HepG2 (cell line): ENCODE data around the gene VRK1. TPM values are rescaled to one million over a fixed set of nuclear protein-coding genes. Genes with fewer than 3 reads are reported as not detected.

Source experiments
- ATAC-seq: fragments of 200-7000 bp; cut with Tn5 transposase; 3 replicates; pipeline ENCODE4 v1.9.1; 2020; ENCODE audit warnings: mild to moderate bottlenecking, moderate library complexity
- BruUV-seq: library from RNA; stranded (reverse); fragments of 400-500 nt; replicated peaks from 2 replicates; lab custom pipeline; 2021; lab: Mats Ljungman, UMichigan
- CTCF ChIA-PET: fragments of 300-600 bp; formaldehyde crosslinking; extraction: SDS; loops from one replicate; lab custom pipeline; 2021; ENCODE audit warnings: low total read pairs, inconsistent platforms, low intra/inter-chr PET ratio; lab: Yijun Ruan, JAX
- POLR2A ChIA-PET: fragments of 350-600 bp; sonication (Branson Sonifier 250); formaldehyde crosslinking; loops from one replicate; lab custom pipeline; 2020; ENCODE audit warnings: antibody characterized with exemption, inconsistent platforms; lab: Yijun Ruan, JAX
- DNase-seq: peaks from one replicate; pipeline ENCODE4 v3.0.0-alpha.2; 2015; ENCODE audit warnings: low spot score
- FAIRE-seq: peaks from 3 replicates; lab custom pipeline; 2011; peaks lifted over from hg19 to GRCh38; lab: Jason Lieb, UNC
- H2AFZ ChIP-seq: one replicate; pipeline ENCODE4 v1.6.1; 2011; ENCODE audit warnings: low read length, inconsistent platforms
- H3K27ac ChIP-seq: fragments of 300-600 bp; 3 replicates; pipeline ENCODE4 v1.8.0; 2011; ENCODE audit warnings: mixed run types, mild to moderate bottlenecking, mixed read lengths, low read length, inconsistent platforms; ENCODE audit not compliant: insufficient read depth; ENCODE audit errors: extremely low read length
- H3K27me3 ChIP-seq, 2 experiments: fragments of 200-600 bp in 1 of 2; 2 replicates in 1 of 2; 3 replicates in 1 of 2; pipeline versions ENCODE4 v1.6.0 to v1.8.0; 2011; ENCODE audit warnings: low read length in 2 of 2, mild to moderate bottlenecking in 2 of 2, moderate library complexity in 2 of 2, inconsistent platforms in 1 of 2; ENCODE audit not compliant: insufficient read depth in 2 of 2, control insufficient read depth in 1 of 2
- H3K36me3 ChIP-seq, 2 experiments: fragments of 200-600 bp in 1 of 2; replicated peaks in 1 of 2; 2 replicates in 1 of 2; 3 replicates in 1 of 2; pipeline versions ENCODE4 v1.5.1 to v1.8.0; 2011; ENCODE audit warnings: low read length in 2 of 2, inconsistent platforms in 1 of 2; ENCODE audit not compliant: insufficient read depth in 2 of 2, control insufficient read depth in 1 of 2
- H3K4me1 ChIP-seq: 2 replicates; pipeline ENCODE4 v1.5.1; 2012; ENCODE audit warnings: low read length, inconsistent platforms; ENCODE audit not compliant: insufficient read depth
- H3K4me2 ChIP-seq: 2 replicates; pipeline ENCODE4 v1.6.0; 2011; ENCODE audit warnings: low read depth, low read length, inconsistent platforms
- H3K4me3 ChIP-seq, 3 experiments: fragments of 200-600 bp in 1 of 3; sonication (generic), shearing (Covaris generic) in 1 of 3; replicated peaks in 1 of 3; 2 replicates each; pipeline ENCODE4 v1.5.1; 2011 to 2016; ENCODE audit warnings: low read length in 3 of 3, inconsistent platforms in 2 of 3, low read depth in 2 of 3, mild to moderate bottlenecking in 2 of 3, control low read depth in 1 of 3, mixed read lengths in 1 of 3; ENCODE audit not compliant: insufficient read depth in 1 of 3
- H3K79me2 ChIP-seq: one replicate; pipeline ENCODE4 v1.6.1; 2011; ENCODE audit warnings: low read length, inconsistent platforms; ENCODE audit not compliant: insufficient read depth
- H3K9ac ChIP-seq: 2 replicates; pipeline ENCODE4 v1.6.0; 2011; ENCODE audit warnings: mild to moderate bottlenecking, low read depth, low read length, inconsistent platforms; ENCODE audit not compliant: insufficient read depth
- H3K9me3 ChIP-seq: 2 replicates; pipeline ENCODE4 v1.5.1; 2012; ENCODE audit warnings: mild to moderate bottlenecking, low read length
- H4K20me1 ChIP-seq: 2 replicates; pipeline ENCODE4 v1.6.0; 2011; ENCODE audit warnings: inconsistent platforms, mild to moderate bottlenecking, low read length, moderate library complexity; ENCODE audit not compliant: insufficient read depth
- PCBP2 ChIP-seq: fragments of 200-400 bp; formaldehyde crosslinking; optimal IDR thresholded peaks from 2 replicates; pipeline ENCODE3; 2018; ENCODE audit warnings: low read length, low read depth; ENCODE audit not compliant: poor library complexity, severe bottlenecking
- PHB2 ChIP-seq: fragments of 450-650 bp; IDR thresholded peaks from 2 replicates; pipeline ENCODE4 v1.6.1; 2018; ENCODE audit not compliant: partially characterized antibody
- PHF21A ChIP-seq: sonication (generic); formaldehyde crosslinking; IDR thresholded peaks from 2 replicates; pipeline ENCODE4 v1.5.0; 2020; ENCODE audit warnings: mild to moderate bottlenecking, missing genetic modification reagents
- SIX4 ChIP-seq: sonication (generic); formaldehyde crosslinking; IDR thresholded peaks from 2 replicates; pipeline ENCODE4 v1.4.0; 2020; ENCODE audit warnings: missing genetic modification reagents
- TEAD2 ChIP-seq: sonication (generic); formaldehyde crosslinking; IDR thresholded peaks from 2 replicates; pipeline ENCODE4 v1.9.0; 2021; ENCODE audit warnings: missing genetic modification reagents
- ZC3H4 ChIP-seq: sonication (generic); formaldehyde crosslinking; IDR thresholded peaks from 2 replicates; pipeline ENCODE4 v1.4.0; 2020; ENCODE audit warnings: missing genetic modification reagents, borderline replicate concordance
- ZNF225 ChIP-seq: sonication (generic); formaldehyde crosslinking; IDR thresholded peaks from 2 replicates; pipeline ENCODE4 v1.4.0; 2020; ENCODE audit warnings: mild to moderate bottlenecking, missing genetic modification reagents
- ZNF317 ChIP-seq: sonication (generic); formaldehyde crosslinking; IDR thresholded peaks from 2 replicates; pipeline ENCODE4 v1.5.0; 2020; ENCODE audit warnings: mild to moderate bottlenecking, missing genetic modification reagents
- ZNF446 ChIP-seq: sonication (generic); formaldehyde crosslinking; IDR thresholded peaks from 2 replicates; pipeline ENCODE4 v1.5.0; 2020; ENCODE audit warnings: mild to moderate bottlenecking, missing genetic modification reagents
- ZNF496 ChIP-seq: sonication (generic); formaldehyde crosslinking; IDR thresholded peaks from 2 replicates; pipeline ENCODE4 v1.8.1; 2023; ENCODE audit warnings: mild to moderate bottlenecking, moderate library complexity, missing genetic modification reagents; ENCODE audit not compliant: insufficient replicate concordance
- WGBS: methylation state at CpG from one replicate; pipeline ENCODE4 v1.1.6; 2017; ENCODE audit warnings: low lambda C conversion rate; 5-methylcytosine and 5-hydroxymethylcytosine counted together
- in situ Hi-C: cut with HindIII; loops from 2 replicates; pipeline ENCODE4 v1.10.0; 2017; ENCODE audit warnings: low pct_unique_long_range_greater_than_20kb; ENCODE audit not compliant: extremely low pct_ligation_motif_present
- intact Hi-C: fragments of 100-400 bp; cut with micrococcal nuclease; formaldehyde crosslinking; loops from one replicate; pipeline ENCODE4 v1.10.0; 2022; ENCODE audit not compliant: unreplicated experiment
- polyA plus RNA-seq, 8 experiments: library from polyadenylated mRNA; depleted of rRNA in 3 of 8; stranded (reverse) in 7 of 8; unstranded in 1 of 8; fragments of >200 nt; fragmentation: Illumina TruSeq in 4 of 8; extraction: Trizol in 4 of 8; gene quantifications; 2 replicates each; pipeline versions ENCODE4 v1.2.1 to v1.2.3, GENCODE V29; 2011 to 2016; ENCODE audit warnings: low read depth in 4 of 8, missing spikeins in 1 of 8, mixed read lengths in 1 of 8; ENCODE audit not compliant: insufficient read depth in 1 of 8
- total RNA-seq, 5 experiments: library from RNA; depleted of rRNA; stranded (reverse); fragments of >200 nt; fragmentation: Illumina TruSeq; extraction: Trizol; gene quantifications; 2 replicates each; pipeline ENCODE4 v1.2.3, GENCODE V29; 2016; ENCODE audit warnings: low read depth in 1 of 5
- TF ChIP-seq, protein P1 (sequence below), 2 experiments: sonication (generic) in 1 of 2; formaldehyde crosslinking in 1 of 2; IDR thresholded peaks; 2 replicates each; pipeline versions ENCODE4 v1.6.1 to v1.9.0; 2014 to 2022; ENCODE audit warnings: antibody characterized with exemption in 1 of 2, borderline replicate concordance in 1 of 2, inconsistent platforms in 1 of 2, low read depth in 1 of 2, missing genetic modification reagents in 1 of 2

Gene VRK1
- total and polyA plus RNA-seq, 2 of the 13 experiments (the other 11 are each of a cell fraction or from before 2014, with no cell fraction given) = 7.9 to 51.3 TPM

DNA sequence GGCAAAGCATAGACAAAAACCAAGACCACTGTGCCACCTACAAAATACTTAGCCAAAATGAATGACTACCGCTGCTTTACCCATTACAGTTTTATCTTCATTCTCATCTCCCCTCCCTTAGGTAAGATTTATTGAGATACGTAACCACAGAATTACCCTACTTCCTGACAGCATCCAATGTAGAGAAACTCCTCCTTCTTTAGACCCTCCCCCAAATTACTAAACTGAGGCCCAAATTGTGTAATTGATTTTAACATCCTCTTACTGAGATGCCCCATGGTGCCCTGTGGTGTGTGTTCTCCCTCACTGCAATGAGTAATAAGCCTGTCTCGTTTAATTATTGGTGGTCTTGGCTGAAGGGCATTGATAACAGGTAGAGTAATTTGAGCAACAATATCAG lies 19.1 kb downstream of the VRK1 start:
- ATAC-seq = no peak
- CTCF ChIA-PET = no interaction called here
- H2AFZ ChIP-seq = no peak overlapping the region

More for the DNA sequence above, 19.1 kb downstream of the VRK1 start:
- no peaks in the 10 kb centered on the region for H3K9me3 ChIP-seq
- BruUV-seq = no TSS peak
- DNase-seq (no peak), FAIRE-seq (no peak)
- no peak overlapping the region for H3K9ac ChIP-seq
- H4K20me1 ChIP-seq = no peaks in the 10 kb centered on the region
- H3K4me3 ChIP-seq = no peak overlapping the region
- H3K27ac ChIP-seq = no peak overlapping the region
- H3K79me2 ChIP-seq = peaks cover 65% of the 10 kb centered on the region
- POLR2A ChIA-PET = no interaction called here
- WGBS = 97% methylated on average over 3 of the region's 3 CpGs
- intact Hi-C loops = no loop called here
- TF ChIP-seq PHF21A (CRISPR knock-in tag) (no peak), ZNF225 (CRISPR knock-in tag) (no peak), PHB2 (no peak), TEAD2 (no peak), PCBP2 (no peak), SIX4 (CRISPR knock-in tag) (no peak), ZNF496 (CRISPR knock-in tag) (no peak), ZC3H4 (no peak), ZNF446 (no peak), ZNF317 (no peak)
- TF ChIP-seq, protein P1, sequence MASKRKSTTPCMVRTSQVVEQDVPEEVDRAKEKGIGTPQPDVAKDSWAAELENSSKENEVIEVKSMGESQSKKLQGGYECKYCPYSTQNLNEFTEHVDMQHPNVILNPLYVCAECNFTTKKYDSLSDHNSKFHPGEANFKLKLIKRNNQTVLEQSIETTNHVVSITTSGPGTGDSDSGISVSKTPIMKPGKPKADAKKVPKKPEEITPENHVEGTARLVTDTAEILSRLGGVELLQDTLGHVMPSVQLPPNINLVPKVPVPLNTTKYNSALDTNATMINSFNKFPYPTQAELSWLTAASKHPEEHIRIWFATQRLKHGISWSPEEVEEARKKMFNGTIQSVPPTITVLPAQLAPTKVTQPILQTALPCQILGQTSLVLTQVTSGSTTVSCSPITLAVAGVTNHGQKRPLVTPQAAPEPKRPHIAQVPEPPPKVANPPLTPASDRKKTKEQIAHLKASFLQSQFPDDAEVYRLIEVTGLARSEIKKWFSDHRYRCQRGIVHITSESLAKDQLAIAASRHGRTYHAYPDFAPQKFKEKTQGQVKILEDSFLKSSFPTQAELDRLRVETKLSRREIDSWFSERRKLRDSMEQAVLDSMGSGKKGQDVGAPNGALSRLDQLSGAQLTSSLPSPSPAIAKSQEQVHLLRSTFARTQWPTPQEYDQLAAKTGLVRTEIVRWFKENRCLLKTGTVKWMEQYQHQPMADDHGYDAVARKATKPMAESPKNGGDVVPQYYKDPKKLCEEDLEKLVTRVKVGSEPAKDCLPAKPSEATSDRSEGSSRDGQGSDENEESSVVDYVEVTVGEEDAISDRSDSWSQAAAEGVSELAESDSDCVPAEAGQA (IDR thresholded peaks at IDR 0.05; ENCODE audit: low read depth) = no peak
- TF ChIP-seq, protein P1 (CRISPR knock-in tag; IDR thresholded peaks at IDR 0.05; ENCODE audit: borderline replicate concordance) = no peak
- no peaks in the 10 kb centered on the region for H3K27me3 ChIP-seq
- in situ Hi-C loops = no loop called here
- H3K4me1 ChIP-seq = peaks cover 6% of the 10 kb centered on the region; the same call in 1 of the 2 replicates
- H3K36me3 ChIP-seq = no peaks in the 10 kb centered on the region
- no peak overlapping the region for H3K4me2 ChIP-seq
